Measurements from ENCODE around the gene CCDC110. TPM values are rescaled to one million over a fixed set of nuclear protein-coding genes. Genes with fewer than 3 reads are reported as not detected.

CCDC110 gene
- total and polyA plus RNA-seq, 9 of the 15 experiments (the other 6 are each of a cell fraction or from before 2014, with no cell fraction given): 0.04 to 0.35 (median 0.07) TPM; not detected in 4

DNA sequence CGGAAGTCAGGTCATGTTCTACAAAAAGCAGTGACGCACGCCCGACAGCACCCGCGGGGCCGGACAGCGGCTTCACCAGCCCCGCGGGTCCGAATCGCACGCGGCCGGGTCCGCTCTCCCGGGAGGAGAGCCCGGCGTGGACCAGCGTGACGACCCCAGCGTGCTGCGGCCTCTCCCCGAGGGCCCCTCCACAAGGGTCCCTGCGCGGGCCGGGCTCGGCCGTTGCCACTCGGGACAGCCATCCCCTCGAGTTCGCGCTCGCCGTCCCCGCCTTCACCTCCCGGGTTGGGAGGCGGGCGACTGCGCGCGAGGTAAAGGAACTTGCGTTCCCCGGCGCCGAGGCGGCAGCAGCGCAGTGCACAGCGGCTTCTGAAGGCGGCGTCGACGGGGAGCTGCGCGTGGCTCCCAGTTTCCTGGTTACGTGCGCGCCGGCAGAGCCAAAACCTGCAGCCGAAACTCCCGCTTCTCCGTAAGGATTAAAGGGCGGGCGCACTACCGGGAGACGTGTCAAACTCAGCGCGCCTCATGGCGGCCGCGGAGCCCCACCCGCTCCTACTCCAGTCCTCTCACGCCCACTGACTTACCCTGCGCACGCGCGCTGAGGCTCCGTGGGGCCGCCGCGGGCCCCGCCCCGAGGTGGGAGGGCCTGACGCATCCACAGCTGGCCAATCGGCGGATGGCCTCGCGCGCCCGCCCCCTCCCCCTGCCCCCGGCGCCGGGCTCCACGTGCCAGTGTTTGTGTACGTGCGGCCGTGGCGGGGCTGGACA, 75.4 kb downstream of the CCDC110 start (continued):
- TF ChIP-seq, protein P1, sequence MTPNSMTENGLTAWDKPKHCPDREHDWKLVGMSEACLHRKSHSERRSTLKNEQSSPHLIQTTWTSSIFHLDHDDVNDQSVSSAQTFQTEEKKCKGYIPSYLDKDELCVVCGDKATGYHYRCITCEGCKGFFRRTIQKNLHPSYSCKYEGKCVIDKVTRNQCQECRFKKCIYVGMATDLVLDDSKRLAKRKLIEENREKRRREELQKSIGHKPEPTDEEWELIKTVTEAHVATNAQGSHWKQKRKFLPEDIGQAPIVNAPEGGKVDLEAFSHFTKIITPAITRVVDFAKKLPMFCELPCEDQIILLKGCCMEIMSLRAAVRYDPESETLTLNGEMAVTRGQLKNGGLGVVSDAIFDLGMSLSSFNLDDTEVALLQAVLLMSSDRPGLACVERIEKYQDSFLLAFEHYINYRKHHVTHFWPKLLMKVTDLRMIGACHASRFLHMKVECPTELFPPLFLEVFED (CRISPR knock-in tag; conservative IDR thresholded peaks at IDR 0.05): 0 out of 2 replicates have a peak, but pooled peaks have one; percentile 29
- peak; percentile 24 for TF ChIP-seq CHD1 (IDR thresholded peaks at IDR 0.05; ENCODE audit: low read length)
- peak; percentile 97 for TF ChIP-seq NRF1 (conservative IDR thresholded peaks at IDR 0.05 in 1 of 2, IDR thresholded peaks at IDR 0.05 in 1 of 2)
- TF ChIP-seq TARDBP (IDR thresholded peaks at IDR 0.05): peak; percentile 97
- peak; percentile 77; the same call in 1 of the 2 replicates for TF ChIP-seq ZNF431 (CRISPR knock-in tag; IDR thresholded peaks at IDR 0.05)
- TF ChIP-seq, protein P2, sequence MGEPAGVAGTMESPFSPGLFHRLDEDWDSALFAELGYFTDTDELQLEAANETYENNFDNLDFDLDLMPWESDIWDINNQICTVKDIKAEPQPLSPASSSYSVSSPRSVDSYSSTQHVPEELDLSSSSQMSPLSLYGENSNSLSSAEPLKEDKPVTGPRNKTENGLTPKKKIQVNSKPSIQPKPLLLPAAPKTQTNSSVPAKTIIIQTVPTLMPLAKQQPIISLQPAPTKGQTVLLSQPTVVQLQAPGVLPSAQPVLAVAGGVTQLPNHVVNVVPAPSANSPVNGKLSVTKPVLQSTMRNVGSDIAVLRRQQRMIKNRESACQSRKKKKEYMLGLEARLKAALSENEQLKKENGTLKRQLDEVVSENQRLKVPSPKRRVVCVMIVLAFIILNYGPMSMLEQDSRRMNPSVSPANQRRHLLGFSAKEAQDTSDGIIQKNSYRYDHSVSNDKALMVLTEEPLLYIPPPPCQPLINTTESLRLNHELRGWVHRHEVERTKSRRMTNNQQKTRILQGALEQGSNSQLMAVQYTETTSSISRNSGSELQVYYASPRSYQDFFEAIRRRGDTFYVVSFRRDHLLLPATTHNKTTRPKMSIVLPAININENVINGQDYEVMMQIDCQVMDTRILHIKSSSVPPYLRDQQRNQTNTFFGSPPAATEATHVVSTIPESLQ (CRISPR knock-in tag; IDR thresholded peaks at IDR 0.05): peak; percentile 96
- TF ChIP-seq PTBP1 (IDR thresholded peaks at IDR 0.05; ENCODE audit: low read depth, low read length): 0 out of 2 replicates have a peak, but pooled peaks have one; percentile 37
- no peak for TF ChIP-seq MEF2D (tag; conservative IDR thresholded peaks at IDR 0.05; ENCODE audit: low read depth)
- TF ChIP-seq CC2D1A (IDR thresholded peaks at IDR 0.05): no peak
- no peak for TF ChIP-seq TCF7L2 (IDR thresholded peaks at IDR 0.05; ENCODE audit: low read depth, low read length)
- peak; percentile 96 for TF ChIP-seq POLR2G (IDR thresholded peaks at IDR 0.05; ENCODE audit: low read depth, low read length)
- TF ChIP-seq ZC3H8 (IDR thresholded peaks at IDR 0.05): no peak
- TF ChIP-seq ZKSCAN8 (CRISPR knock-in tag; IDR thresholded peaks at IDR 0.05): no peak
- TF ChIP-seq BRD4 (IDR thresholded peaks at IDR 0.05): 0 out of 2 replicates have a peak, but pooled peaks have one; percentile 32
- TF ChIP-seq CREM (IDR thresholded peaks at IDR 0.05; ENCODE audit: low read depth): peak; percentile 98
- no peak for TF ChIP-seq ZNF707 (CRISPR knock-in tag; conservative IDR thresholded peaks at IDR 0.05)
- TF ChIP-seq KAT2B (IDR thresholded peaks at IDR 0.05; ENCODE audit: low read depth, low read length): no peak
- TF ChIP-seq, protein P3, sequence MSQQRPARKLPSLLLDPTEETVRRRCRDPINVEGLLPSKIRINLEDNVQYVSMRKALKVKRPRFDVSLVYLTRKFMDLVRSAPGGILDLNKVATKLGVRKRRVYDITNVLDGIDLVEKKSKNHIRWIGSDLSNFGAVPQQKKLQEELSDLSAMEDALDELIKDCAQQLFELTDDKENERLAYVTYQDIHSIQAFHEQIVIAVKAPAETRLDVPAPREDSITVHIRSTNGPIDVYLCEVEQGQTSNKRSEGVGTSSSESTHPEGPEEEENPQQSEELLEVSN (IDR thresholded peaks at IDR 0.05; ENCODE audit: borderline replicate concordance in 1 of 2, extremely low read depth in 1 of 2, insufficient read depth in 1 of 2, insufficient read length in 1 of 2, low read depth in 1 of 2, low read length in 1 of 2, poor library complexity in 1 of 2, severe bottlenecking in 1 of 2): peak; percentile 86
- no peak for TF ChIP-seq ZNF197 (CRISPR knock-in tag; IDR thresholded peaks at IDR 0.05; ENCODE audit: low read depth)
- TF ChIP-seq, protein P4, sequence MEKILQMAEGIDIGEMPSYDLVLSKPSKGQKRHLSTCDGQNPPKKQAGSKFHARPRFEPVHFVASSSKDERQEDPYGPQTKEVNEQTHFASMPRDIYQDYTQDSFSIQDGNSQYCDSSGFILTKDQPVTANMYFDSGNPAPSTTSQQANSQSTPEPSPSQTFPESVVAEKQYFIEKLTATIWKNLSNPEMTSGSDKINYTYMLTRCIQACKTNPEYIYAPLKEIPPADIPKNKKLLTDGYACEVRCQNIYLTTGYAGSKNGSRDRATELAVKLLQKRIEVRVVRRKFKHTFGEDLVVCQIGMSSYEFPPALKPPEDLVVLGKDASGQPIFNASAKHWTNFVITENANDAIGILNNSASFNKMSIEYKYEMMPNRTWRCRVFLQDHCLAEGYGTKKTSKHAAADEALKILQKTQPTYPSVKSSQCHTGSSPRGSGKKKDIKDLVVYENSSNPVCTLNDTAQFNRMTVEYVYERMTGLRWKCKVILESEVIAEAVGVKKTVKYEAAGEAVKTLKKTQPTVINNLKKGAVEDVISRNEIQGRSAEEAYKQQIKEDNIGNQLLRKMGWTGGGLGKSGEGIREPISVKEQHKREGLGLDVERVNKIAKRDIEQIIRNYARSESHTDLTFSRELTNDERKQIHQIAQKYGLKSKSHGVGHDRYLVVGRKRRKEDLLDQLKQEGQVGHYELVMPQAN (IDR thresholded peaks at IDR 0.05; ENCODE audit: borderline replicate concordance): peak; percentile 93
- TF ChIP-seq, protein P5, sequence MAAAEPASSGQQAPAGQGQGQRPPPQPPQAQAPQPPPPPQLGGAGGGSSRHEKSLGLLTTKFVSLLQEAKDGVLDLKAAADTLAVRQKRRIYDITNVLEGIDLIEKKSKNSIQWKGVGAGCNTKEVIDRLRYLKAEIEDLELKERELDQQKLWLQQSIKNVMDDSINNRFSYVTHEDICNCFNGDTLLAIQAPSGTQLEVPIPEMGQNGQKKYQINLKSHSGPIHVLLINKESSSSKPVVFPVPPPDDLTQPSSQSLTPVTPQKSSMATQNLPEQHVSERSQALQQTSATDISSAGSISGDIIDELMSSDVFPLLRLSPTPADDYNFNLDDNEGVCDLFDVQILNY (CRISPR knock-in tag; IDR thresholded peaks at IDR 0.05): no peak; the same call in 1 of the 2 replicates

Data from K562 (cell line).